GM20000 (cell line): ENCODE data around the gene ADAMTSL4.

Experiments
- DNase-seq: peaks from one replicate; pipeline ENCODE4 v3.0.0; 2012; ENCODE audit warnings: low spot score
- CTCF ChIP-seq: IDR thresholded peaks from 2 replicates; pipeline ENCODE4 v1.5.1; 2012; ENCODE audit warnings: mild to moderate bottlenecking, control low read depth; ENCODE audit errors: extremely low read depth, missing control alignments

The ADAMTSL4 gene

DNA sequence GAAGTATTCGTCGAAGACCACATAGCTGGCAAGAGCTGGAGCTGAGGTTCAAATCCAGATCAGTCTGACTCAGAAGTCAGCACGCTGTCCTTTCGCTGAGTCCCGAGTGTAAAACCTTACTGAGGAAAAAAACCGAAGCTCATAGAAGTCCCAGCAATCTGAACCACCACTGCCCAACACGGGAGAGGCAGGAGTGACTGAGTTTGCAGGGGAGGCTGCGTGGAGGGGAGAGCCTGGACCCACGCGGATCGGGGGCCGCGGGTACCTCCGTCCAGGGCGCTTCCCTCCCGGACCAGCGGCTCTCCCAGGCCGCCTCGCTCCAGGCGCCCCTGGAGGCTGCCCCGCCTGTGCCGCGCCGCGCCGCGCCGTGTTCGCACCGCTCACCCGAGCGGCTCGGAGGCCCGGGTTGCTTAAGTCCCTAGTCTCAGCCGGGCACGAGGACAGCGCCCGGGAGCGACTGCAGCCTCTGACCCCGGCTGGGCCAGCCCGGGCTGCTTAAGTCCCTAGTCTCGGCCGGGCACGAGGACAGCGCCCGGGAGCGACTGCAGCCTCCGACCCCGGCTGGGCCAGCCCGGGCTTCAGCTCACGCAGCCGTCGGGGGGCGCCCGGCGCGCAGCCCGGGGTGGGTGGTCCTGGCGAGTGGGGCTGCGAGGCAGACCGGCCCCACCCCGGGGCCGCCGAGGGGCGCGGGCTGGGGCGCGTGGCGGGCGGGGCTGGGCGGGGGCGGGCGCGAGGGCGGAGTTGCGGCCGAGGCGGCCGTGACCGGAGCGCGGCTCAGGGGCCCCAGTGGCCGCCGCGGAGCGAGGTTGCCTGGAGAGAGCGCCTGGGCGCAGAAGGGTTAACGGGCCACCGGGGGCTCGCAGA lies at the start of gene ADAMTSL4:
ADAMTSL4 (plus strand) TSS at position 777 of the 864 bp plus-strand sequence. CDS start 2,881 bp downstream, outside the sequence.
- peak; percentile 86 for DNase-seq
- no peak for TF ChIP-seq CTCF

- DNase-seq: no peak
- TF ChIP-seq CTCF: no peak
These were observed 43.8 kb upstream of the ADAMTSL4 start for GRCh38 chr1:150505431-150505830.

GRCh38 chr1:150507912-150508864 lies 41.0 kb upstream of the ADAMTSL4 start, which contains the start of gene ECM1:
Gene ECM1, plus strand, starts transcription at chr1:150508109. Its CDS starts 101 bp downstream, at chr1:150508210.
- no peak for DNase-seq
- no peak for TF ChIP-seq CTCF

- no peak for DNase-seq
- TF ChIP-seq CTCF: no peak
These were observed 40.2 kb upstream of the ADAMTSL4 start for GRCh38 chr1:150508982-150509381.

DNA sequence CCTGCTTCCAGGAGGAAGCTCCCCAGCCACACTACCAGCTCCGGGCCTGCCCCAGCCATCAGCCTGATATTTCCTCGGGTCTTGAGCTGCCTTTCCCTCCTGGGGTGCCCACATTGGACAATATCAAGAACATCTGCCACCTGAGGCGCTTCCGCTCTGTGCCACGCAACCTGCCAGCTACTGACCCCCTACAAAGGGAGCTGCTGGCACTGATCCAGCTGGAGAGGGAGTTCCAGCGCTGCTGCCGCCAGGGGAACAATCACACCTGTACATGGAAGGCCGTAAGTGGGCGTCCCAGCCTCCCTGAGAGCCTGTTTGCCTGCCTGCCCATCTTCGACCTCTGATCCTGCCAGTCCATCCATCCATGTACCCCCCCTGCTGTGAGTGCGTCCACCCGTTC lies 37.7 kb upstream of the ADAMTSL4 start:
- DNase-seq: no peak

GRCh38 chr1:150511985-150512660 lies 37.1 kb upstream of the ADAMTSL4 start:
- TF ChIP-seq CTCF: no peak
- no peak for DNase-seq

More for the DNA sequence above, 37.7 kb upstream of the ADAMTSL4 start:
- no peak for TF ChIP-seq CTCF
